Measurements from ENCODE around the gene RAPGEF5. TPM values are rescaled to one million over a fixed set of nuclear protein-coding genes. Genes with fewer than 3 reads are reported as not detected.

RAPGEF5 gene
- total and polyA plus RNA-seq, 10 of the 15 experiments (the other 5 are each of a cell fraction or from before 2014, with no cell fraction given), result 0.38 to 4.0 (median 1.6) TPM; not detected in 1

GRCh38 chr7:22373911-22374310 is 17.0 kb upstream of the RAPGEF5 start (continued):
- TF ChIP-seq CEBPZ (IDR thresholded peaks at IDR 0.05; ENCODE audit: low read depth, low read length) (no peak), MYB (IDR thresholded peaks at IDR 0.05; ENCODE audit: borderline replicate concordance, low read depth, low read length) (no peak), POU2F2 (IDR thresholded peaks at IDR 0.05; ENCODE audit: borderline replicate concordance, low read depth, low read length) (no peak), NBN (IDR thresholded peaks at IDR 0.05) (no peak), SKIL (IDR thresholded peaks at IDR 0.05; ENCODE audit: low read depth, poor library complexity, severe bottlenecking) (no peak), ZNF207 (IDR thresholded peaks at IDR 0.05; ENCODE audit: borderline replicate concordance) (no peak), CREB1 (IDR thresholded peaks at IDR 0.05; ENCODE audit: low read depth) (no peak), ATF3 (IDR thresholded peaks at IDR 0.05; ENCODE audit: borderline replicate concordance, extremely low read depth, low read depth, low read length) (no peak)

Measured in GM12878 (cell line).